Transverse colon (tissue), 4 donors: ENCODE results near the gene OR6C1. TPM values are rescaled to one million over a fixed set of nuclear protein-coding genes. Genes with fewer than 3 reads are reported as not detected.

Experiments
- DNase-seq: peaks from one replicate; pipeline ENCODE4 v3.0.0-alpha.2; 2019
- H3K27ac ChIP-seq, 4 donors: fragments of 200-600 bp; sonication (generic); 2 replicates each; pipeline ENCODE4 v1.5.1; 2016 to 2018; ENCODE audit warnings: inconsistent platforms in 4 of 4
- H3K27me3 ChIP-seq: fragments of 200-600 bp; sonication (generic); 2 replicates; pipeline ENCODE4 v1.5.1; 2017; ENCODE audit warnings: inconsistent platforms
- H3K36me3 ChIP-seq, 4 donors: fragments of 200-600 bp; sonication (generic); 2 replicates each; pipeline ENCODE4 v1.5.1; 2017 to 2019; ENCODE audit warnings: inconsistent platforms in 4 of 4
- H3K4me1 ChIP-seq, 4 donors: fragments of 200-600 bp; sonication (generic); 2 replicates each; pipeline ENCODE4 v1.5.1; 2017 to 2020; ENCODE audit warnings: inconsistent platforms in 4 of 4
- H3K4me3 ChIP-seq, 4 donors: fragments of 200-600 bp; sonication (generic); 1 replicate in 1 of 4; 2 replicates in 3 of 4; pipeline versions ENCODE4 v1.5.1 to v1.6.1; 2017 to 2019; ENCODE audit warnings: inconsistent platforms in 4 of 4
- H3K9me3 ChIP-seq, 2 donors: fragments of 200-600 bp; sonication (generic); 2 replicates each; pipeline ENCODE4 v1.5.1; 2017 to 2019; ENCODE audit warnings: inconsistent platforms in 2 of 2
- EP300 ChIP-seq: sonication (generic); formaldehyde crosslinking; IDR thresholded peaks from one replicate; pipeline ENCODE4 v1.6.1; 2017; ENCODE audit warnings: antibody characterized with exemption, low read depth
- POLR2A ChIP-seq: fragments of 450-650 bp; IDR thresholded peaks from one replicate; pipeline ENCODE4 v1.6.1; 2016; ENCODE audit warnings: antibody characterized with exemption, mild to moderate bottlenecking, moderate library complexity
- POLR2AphosphoS5 ChIP-seq, 3 donors: sonication (generic); formaldehyde crosslinking; IDR thresholded peaks; one replicate each; pipeline ENCODE4 v1.6.1; 2016; ENCODE audit warnings: antibody characterized with exemption in 3 of 3
- WGBS, 2 donors: methylation state at CpG; one replicate each; pipeline ENCODE4 v1.1.5; 2018; ENCODE audit warnings: low coverage in 1 of 2; 5-methylcytosine and 5-hydroxymethylcytosine counted together
- in situ Hi-C, 4 donors: fragments of 200-750 bp; cut with MboI; loops; one replicate each; pipeline versions ENCODE4 v1.15.0 to v1.15.1; 2017; ENCODE audit warnings: low sequenced_read_pairs in 3 of 4, low pct_ligation_motif_present in 1 of 4, low pct_unique_long_range_greater_than_20kb in 1 of 4
- intact Hi-C: fragments of 100-400 bp; cut with DNase I; formaldehyde crosslinking; loops from one replicate; pipeline ENCODE4 v1.15.1; 2023; ENCODE audit warnings: low total_unique reads
- total RNA-seq, 4 donors: library from RNA; depleted of rRNA; stranded (reverse); fragments of >200 nt; gene quantifications; one replicate each; pipeline ENCODE4 v1.1.0, GENCODE V29; 2016
- TF ChIP-seq, protein P1 (sequence below), 5 experiments: fragments of 200-600 bp in 3 of 5; fragments of 450-650 bp in 2 of 5; sonication (generic) in 3 of 5; IDR thresholded peaks; 1 replicate in 2 of 5; 2 replicates in 3 of 5; pipeline ENCODE4 v1.5.1; 2016 to 2017; ENCODE audit warnings: antibody characterized with exemption in 5 of 5, inconsistent platforms in 3 of 5, mild to moderate bottlenecking in 2 of 5, moderate library complexity in 1 of 5

OR6C1 gene
- total RNA-seq, 4 donors from 2014 or later, result not detected

DNA sequence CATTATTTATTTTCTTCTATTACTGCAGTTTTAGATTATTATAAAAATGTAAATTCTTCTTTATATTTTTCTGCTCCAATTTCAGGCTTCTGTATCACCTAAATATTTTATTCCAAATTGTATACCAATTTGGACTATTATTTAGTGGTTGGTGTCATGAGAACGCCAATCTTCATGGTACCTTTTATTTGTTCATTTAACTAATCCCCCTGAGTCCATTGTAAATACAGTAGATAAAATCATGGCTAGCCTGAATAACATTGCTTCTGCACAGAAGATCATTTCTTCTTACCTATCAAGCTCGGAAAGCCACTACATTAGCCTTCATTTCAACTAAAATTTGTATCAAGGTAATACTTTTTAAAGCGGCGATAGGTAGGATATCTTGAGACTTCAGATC is 48.5 kb downstream of the OR6C1 start, which contains the start of gene OR6C75:
Gene OR6C75 (plus strand): TSS at position 301 of the 400 bp plus-strand sequence. CDS start 2,136 bp downstream, outside the sequence.
- intact Hi-C loops, result no loop called here
- Histone ChIP-seq H3K27me3 (no peaks in the 10 kb centered on the region), H3K27ac (no peak within 1 kb of the TSS), H3K36me3 (no peaks in the 10 kb centered on the region), H3K4me1 (no peaks in the 10 kb centered on the region), H3K9me3 (no peaks in the 10 kb centered on the region), H3K4me3 (no peak within 1 kb of the TSS)
- in situ Hi-C loops, result no loop called here
- TF ChIP-seq POLR2A, result no peak
- TF ChIP-seq, protein P1, sequence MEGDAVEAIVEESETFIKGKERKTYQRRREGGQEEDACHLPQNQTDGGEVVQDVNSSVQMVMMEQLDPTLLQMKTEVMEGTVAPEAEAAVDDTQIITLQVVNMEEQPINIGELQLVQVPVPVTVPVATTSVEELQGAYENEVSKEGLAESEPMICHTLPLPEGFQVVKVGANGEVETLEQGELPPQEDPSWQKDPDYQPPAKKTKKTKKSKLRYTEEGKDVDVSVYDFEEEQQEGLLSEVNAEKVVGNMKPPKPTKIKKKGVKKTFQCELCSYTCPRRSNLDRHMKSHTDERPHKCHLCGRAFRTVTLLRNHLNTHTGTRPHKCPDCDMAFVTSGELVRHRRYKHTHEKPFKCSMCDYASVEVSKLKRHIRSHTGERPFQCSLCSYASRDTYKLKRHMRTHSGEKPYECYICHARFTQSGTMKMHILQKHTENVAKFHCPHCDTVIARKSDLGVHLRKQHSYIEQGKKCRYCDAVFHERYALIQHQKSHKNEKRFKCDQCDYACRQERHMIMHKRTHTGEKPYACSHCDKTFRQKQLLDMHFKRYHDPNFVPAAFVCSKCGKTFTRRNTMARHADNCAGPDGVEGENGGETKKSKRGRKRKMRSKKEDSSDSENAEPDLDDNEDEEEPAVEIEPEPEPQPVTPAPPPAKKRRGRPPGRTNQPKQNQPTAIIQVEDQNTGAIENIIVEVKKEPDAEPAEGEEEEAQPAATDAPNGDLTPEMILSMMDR (IDR thresholded peaks at IDR 0.05), result no peak
- TF ChIP-seq POLR2AphosphoS5 (IDR thresholded peaks at IDR 0.05), result no peak
- TF ChIP-seq EP300, result no peak
- WGBS, 2 donors, result 79 to 87% methylated on average over 4 of the region's 4 CpGs
- DNase-seq, result no peak

DNA sequence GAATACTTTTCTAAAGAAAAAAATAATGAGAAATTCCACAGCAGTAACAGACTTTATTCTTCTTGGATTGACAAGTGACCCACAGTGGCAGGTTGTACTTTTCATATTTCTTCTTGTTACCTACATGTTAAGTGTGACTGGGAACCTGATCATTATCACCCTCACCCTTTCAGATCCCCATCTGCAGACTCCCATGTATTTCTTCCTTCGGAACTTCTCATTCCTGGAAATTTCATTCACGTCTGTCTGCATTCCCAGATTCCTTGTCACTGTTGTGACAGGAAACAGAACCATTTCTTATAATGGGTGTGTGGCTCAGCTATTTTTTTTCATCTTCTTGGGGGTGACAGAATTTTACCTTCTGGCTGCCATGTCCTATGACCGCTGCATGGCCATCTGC is 50.9 kb downstream of the OR6C1 start:
- H3K27me3 ChIP-seq, result no peaks in the 10 kb centered on the region
- DNase-seq, result no peak
- no peaks in the 10 kb centered on the region for H3K4me1 ChIP-seq
- TF ChIP-seq POLR2A, result no peak
- TF ChIP-seq, protein P1 (IDR thresholded peaks at IDR 0.05), result no peak
- TF ChIP-seq EP300, result no peak
- TF ChIP-seq POLR2AphosphoS5 (IDR thresholded peaks at IDR 0.05), result no peak
- H3K27ac ChIP-seq, result no peak overlapping the region
- 60 to 69% methylated on average over 2 to 3 of the region's 3 CpGs for WGBS, 2 donors
- no peaks in the 10 kb centered on the region for H3K9me3 ChIP-seq
- no peak overlapping the region for H3K4me3 ChIP-seq
- intact Hi-C loops, result no loop called here
- no peaks in the 10 kb centered on the region for H3K36me3 ChIP-seq
- in situ Hi-C loops, result no loop called here

Other genes starting within 250 kb of the OR6C1 start
- gene OR9K2, start 187.9 kb upstream of the OR6C1 start, total RNA-seq, result not detected
- not detected for gene OR10A7, start 93.3 kb upstream of the OR6C1 start, total RNA-seq
- gene OR6C74, start 69.7 kb upstream of the OR6C1 start, total RNA-seq, result not detected
- gene OR6C6, start 17.8 kb upstream of the OR6C1 start, total RNA-seq, result not detected
- gene OR6C3, start 16.4 kb downstream of the OR6C1 start, total RNA-seq, result not detected
- gene OR6C75, start 48.6 kb downstream of the OR6C1 start, total RNA-seq, result not detected
- gene OR6C65, start 86.2 kb downstream of the OR6C1 start, total RNA-seq, result not detected
- gene OR6C76, start 111.9 kb downstream of the OR6C1 start, total RNA-seq, result not detected
- under 1 TPM in 1 of 4 donors, not detected in 3; 0.60 TPM for gene OR6C2, start 129.7 kb downstream of the OR6C1 start, total RNA-seq
- not detected for gene OR6C70, start 155.8 kb downstream of the OR6C1 start, total RNA-seq
- gene OR6C68, start 178.0 kb downstream of the OR6C1 start, total RNA-seq, result not detected
- not detected for gene OR6C4, start 235.3 kb downstream of the OR6C1 start, total RNA-seq